Epithelial cell of proximal tubule (primary cell): ENCODE results near the gene DAPK1. TPM values are rescaled to one million over a fixed set of nuclear protein-coding genes. Genes with fewer than 3 reads are reported as not detected.
A peak's percentile ranks its signal among the peaks of the same experiment; 100 is the strongest.

Experiments
- DNase-seq: peaks from one replicate; pipeline ENCODE4 v3.0.0-alpha.2; 2011; ENCODE audit warnings: low read depth
- H3K4me3 ChIP-seq: 2 replicates; pipeline ENCODE4 v1.5.1; 2011; ENCODE audit warnings: low read depth, mild to moderate bottlenecking, low read length
- CTCF ChIP-seq: conservative IDR thresholded peaks from 2 replicates; pipeline ENCODE4 v1.5.1; 2012; ENCODE audit warnings: low read depth, mild to moderate bottlenecking, low read length
- total RNA-seq: library from RNA; depleted of rRNA; stranded (reverse); fragments of >200 nt; gene quantifications from 2 replicates; pipeline ENCODE4 v1.2.3, GENCODE V29; 2015

The DAPK1 gene
- total RNA-seq, 1 donor from 2014 or later, result 46.3 TPM

GRCh38 chr9:87664153-87665060 is 166.7 kb downstream of the DAPK1 start:
- DNase-seq, result no peak
- H3K4me3 ChIP-seq, result no peak overlapping the region
- TF ChIP-seq CTCF, result no peak

GRCh38 chr9:87665505-87665904 is 167.8 kb downstream of the DAPK1 start:
- DNase-seq, result no peak
- TF ChIP-seq CTCF, result no peak
- no peak overlapping the region for H3K4me3 ChIP-seq

GRCh38 chr9:87667164-87667738 is 169.6 kb downstream of the DAPK1 start:
- peak; percentile 56 for TF ChIP-seq CTCF
- H3K4me3 ChIP-seq, result no peak overlapping the region
- DNase-seq, result no peak

GRCh38 chr9:87668222-87668621 is 170.6 kb downstream of the DAPK1 start:
- H3K4me3 ChIP-seq, result no peak overlapping the region
- TF ChIP-seq CTCF, result no peak
- no peak for DNase-seq

GRCh38 chr9:87668722-87669121 is 171.1 kb downstream of the DAPK1 start:
- no peak for DNase-seq
- H3K4me3 ChIP-seq, result no peak overlapping the region
- no peak for TF ChIP-seq CTCF

- no peak for DNase-seq
- no peak for TF ChIP-seq CTCF
- H3K4me3 ChIP-seq, result no peak overlapping the region
These were observed 173.1 kb downstream of the DAPK1 start for GRCh38 chr9:87670572-87671264.
